ENCODE data around the gene P2RY4. TPM values are rescaled to one million over a fixed set of nuclear protein-coding genes. Genes with fewer than 3 reads are reported as not detected.

P2RY4 gene
- total RNA-seq, 1 donor from 2014 or later, result 0.94 TPM

- H3K4me3 Mint-ChIP-seq, result no peak overlapping the region
- no peaks in the 10 kb centered on the region for H3K27me3 Mint-ChIP-seq (ENCODE audit: low read depth)
- H3K36me3 Mint-ChIP-seq, result no peaks in the 10 kb centered on the region
- TF ChIP-seq CTCF (IDR thresholded peaks at IDR 0.05; ENCODE audit: unreplicated experiment), result no peak
- H3K4me1 Mint-ChIP-seq, result no peaks in the 10 kb centered on the region
- no peak for DNase-seq (ENCODE audit: low spot score in 2 of 2, unreplicated experiment in 2 of 2)
- peaks cover 37% of the 10 kb centered on the region for H3K9me3 Mint-ChIP-seq
- no peak overlapping the region for H3K27ac Mint-ChIP-seq
Observed at GRCh38 chrX:70264784-70265183, 4.8 kb upstream of the P2RY4 start.

GRCh38 chrX:70262952-70263567 is 3.1 kb upstream of the P2RY4 start:
- Mint-ChIP-seq H3K27me3 (ENCODE audit: low read depth) (no peaks in the 10 kb centered on the region), H3K9me3 (peaks cover 21% of the 10 kb centered on the region), H3K27ac (no peak overlapping the region), H3K4me1 (no peaks in the 10 kb centered on the region), H3K4me3 (no peak overlapping the region), H3K36me3 (no peaks in the 10 kb centered on the region)
- TF ChIP-seq CTCF (IDR thresholded peaks at IDR 0.05; ENCODE audit: unreplicated experiment), result no peak
- DNase-seq (ENCODE audit: low spot score in 2 of 2, unreplicated experiment in 2 of 2), result peak in 1 of 2 experiments; percentile 55

- H3K4me1 Mint-ChIP-seq, result no peaks in the 10 kb centered on the region
- no peaks in the 10 kb centered on the region for H3K27me3 Mint-ChIP-seq (ENCODE audit: low read depth)
- no peak overlapping the region for H3K27ac Mint-ChIP-seq
- no peaks in the 10 kb centered on the region for H3K36me3 Mint-ChIP-seq
- no peak for TF ChIP-seq CTCF (IDR thresholded peaks at IDR 0.05; ENCODE audit: unreplicated experiment)
- no peak for DNase-seq (ENCODE audit: low spot score in 2 of 2, unreplicated experiment in 2 of 2)
- no peak overlapping the region for H3K4me3 Mint-ChIP-seq
- peaks cover 31% of the 10 kb centered on the region for H3K9me3 Mint-ChIP-seq
Observed at GRCh38 chrX:70257423-70258288, 2.3 kb downstream of the P2RY4 start.

GRCh38 chrX:70255452-70255851 is 4.6 kb downstream of the P2RY4 start:
- H3K36me3 Mint-ChIP-seq, result no peaks in the 10 kb centered on the region
- H3K9me3 Mint-ChIP-seq, result peaks cover 37% of the 10 kb centered on the region
- no peaks in the 10 kb centered on the region for H3K4me1 Mint-ChIP-seq
- H3K27ac Mint-ChIP-seq, result no peak overlapping the region
- no peak for TF ChIP-seq CTCF (IDR thresholded peaks at IDR 0.05; ENCODE audit: unreplicated experiment)
- H3K4me3 Mint-ChIP-seq, result no peak overlapping the region
- DNase-seq (ENCODE audit: low spot score in 2 of 2, unreplicated experiment in 2 of 2), result no peak
- H3K27me3 Mint-ChIP-seq (ENCODE audit: low read depth), result no peaks in the 10 kb centered on the region

- Mint-ChIP-seq H3K36me3 (no peaks in the 10 kb centered on the region), H3K4me1 (no peaks in the 10 kb centered on the region), H3K9me3 (peaks cover 37% of the 10 kb centered on the region), H3K27me3 (ENCODE audit: low read depth) (no peaks in the 10 kb centered on the region), H3K27ac (no peak overlapping the region), H3K4me3 (no peak overlapping the region)
- TF ChIP-seq CTCF (IDR thresholded peaks at IDR 0.05; ENCODE audit: unreplicated experiment), result no peak
- DNase-seq (ENCODE audit: low spot score in 2 of 2, unreplicated experiment in 2 of 2), result no peak
Observed at GRCh38 chrX:70254909-70255308, 5.1 kb downstream of the P2RY4 start.

Data from mesothelial cell of epicardium (in vitro differentiated cells).